HG03280 (cell line): Measurements from ENCODE around the gene SLC26A6.

Source experiments
- ATAC-seq: cut with Tn5 transposase; IDR thresholded peaks from one replicate; pipeline ENCODE4 v1.9.1; 2021; ENCODE audit warnings: mild to moderate bottlenecking, moderate library complexity; ENCODE audit not compliant: unreplicated experiment

SLC26A6 gene

DNA sequence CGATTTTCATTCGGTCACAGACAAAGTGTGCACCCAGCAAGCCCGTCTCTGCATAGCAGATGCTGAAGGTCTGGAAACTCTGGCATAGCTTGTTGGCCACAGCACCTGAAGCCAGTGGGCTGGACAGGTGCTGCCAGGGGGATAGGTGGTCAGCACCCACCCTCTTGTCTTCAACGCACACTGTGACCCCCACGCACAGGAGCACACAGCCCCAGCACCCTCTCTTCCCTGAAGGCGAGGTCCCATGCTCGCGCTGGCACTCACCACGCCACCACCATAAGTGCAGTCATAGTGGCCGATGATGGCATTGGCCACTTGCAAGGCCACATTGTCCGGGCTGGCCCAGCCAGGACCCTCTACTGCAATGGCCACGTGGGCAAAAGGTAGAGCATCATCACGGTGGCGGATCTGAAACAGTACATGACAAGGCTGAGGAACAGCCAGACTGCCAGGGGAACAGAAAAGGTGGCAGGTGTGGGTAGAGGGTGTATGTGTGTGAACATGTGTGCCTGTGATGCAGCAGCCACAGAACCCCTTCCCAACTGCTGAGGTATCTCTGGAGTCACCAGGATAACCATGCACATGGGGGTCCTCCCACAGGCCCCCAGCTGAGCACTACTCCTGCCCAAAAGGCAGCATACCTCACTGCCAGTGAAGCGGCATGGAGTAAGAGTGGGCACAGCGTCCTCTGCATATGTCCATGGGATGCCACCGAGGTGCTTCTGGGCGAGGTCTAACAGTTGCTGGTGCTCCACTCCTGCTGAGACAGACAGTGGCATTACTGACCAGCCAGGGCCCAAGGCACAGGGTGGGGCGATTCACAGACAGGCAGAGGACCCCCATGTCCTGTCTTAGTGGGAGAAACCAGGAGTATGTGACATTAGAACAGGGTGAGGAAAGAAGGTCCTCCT lies 34.3 kb downstream of the SLC26A6 start:
- ATAC-seq: no peak

GRCh38 chr3:48599509-48600285 lies 35.6 kb downstream of the SLC26A6 start:
- ATAC-seq: no peak

GRCh38 chr3:48599077-48599501 lies 36.2 kb downstream of the SLC26A6 start:
- no peak for ATAC-seq

- no peak for ATAC-seq
Measured at GRCh38 chr3:48598323-48599076, 36.8 kb downstream of the SLC26A6 start.

- ATAC-seq: no peak
Measured at GRCh38 chr3:48597408-48597800, 37.9 kb downstream of the SLC26A6 start.

DNA sequence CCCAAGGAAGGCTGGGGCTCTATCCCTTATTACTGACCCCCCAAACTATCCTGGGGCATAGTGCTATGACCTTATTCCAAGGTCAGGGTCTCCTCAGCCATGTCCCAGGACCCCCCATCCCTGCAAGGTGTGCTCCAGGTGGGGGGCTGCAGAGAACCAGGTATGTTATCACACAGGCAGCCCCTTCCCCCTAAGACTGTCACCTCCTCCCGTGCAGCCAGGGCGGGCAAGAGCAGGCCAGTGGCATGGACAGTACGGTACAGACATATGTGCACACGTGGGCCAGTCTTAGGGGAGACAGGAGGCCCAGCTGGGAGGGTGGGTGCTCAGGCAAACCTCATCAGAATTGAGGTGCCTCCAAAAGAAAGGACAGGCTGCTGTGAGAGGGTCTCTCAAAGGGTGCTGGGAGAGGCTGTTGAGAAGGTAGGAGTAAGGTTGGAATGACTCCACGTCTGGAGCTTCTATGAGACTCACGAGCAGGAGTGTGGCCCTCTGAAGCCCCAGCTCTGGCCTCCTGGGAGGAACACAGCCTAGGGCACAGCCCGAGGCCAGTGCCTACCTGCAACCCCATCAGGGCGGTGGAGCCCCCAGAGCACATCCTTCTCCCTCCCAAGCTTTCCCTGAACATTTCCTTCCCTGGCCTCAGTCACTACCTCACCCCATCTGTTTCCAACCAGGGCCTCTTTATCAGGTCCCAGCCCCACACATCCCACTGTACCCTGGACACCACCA lies 38.4 kb downstream of the SLC26A6 start:
- no peak for ATAC-seq

DNA sequence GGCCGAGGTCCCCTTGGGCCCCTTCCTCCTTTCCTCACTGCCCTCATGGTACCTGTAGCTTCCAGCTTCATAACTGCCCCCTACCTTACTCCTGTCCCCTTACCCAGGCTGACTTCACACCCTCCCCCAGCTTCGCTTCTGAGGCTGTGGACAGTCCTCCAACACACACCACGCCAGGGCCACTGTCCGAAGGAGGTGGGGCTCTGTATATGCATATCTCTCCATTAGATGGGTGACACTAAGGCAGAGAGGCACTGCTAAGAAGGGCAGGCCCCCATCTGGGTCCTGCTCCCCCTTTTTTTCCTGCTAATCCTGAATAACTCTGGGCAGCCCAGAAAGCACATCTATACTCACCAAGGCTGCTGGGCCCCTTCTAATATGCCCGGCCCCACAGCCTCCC lies 39.1 kb downstream of the SLC26A6 start:
- no peak for ATAC-seq

DNA sequence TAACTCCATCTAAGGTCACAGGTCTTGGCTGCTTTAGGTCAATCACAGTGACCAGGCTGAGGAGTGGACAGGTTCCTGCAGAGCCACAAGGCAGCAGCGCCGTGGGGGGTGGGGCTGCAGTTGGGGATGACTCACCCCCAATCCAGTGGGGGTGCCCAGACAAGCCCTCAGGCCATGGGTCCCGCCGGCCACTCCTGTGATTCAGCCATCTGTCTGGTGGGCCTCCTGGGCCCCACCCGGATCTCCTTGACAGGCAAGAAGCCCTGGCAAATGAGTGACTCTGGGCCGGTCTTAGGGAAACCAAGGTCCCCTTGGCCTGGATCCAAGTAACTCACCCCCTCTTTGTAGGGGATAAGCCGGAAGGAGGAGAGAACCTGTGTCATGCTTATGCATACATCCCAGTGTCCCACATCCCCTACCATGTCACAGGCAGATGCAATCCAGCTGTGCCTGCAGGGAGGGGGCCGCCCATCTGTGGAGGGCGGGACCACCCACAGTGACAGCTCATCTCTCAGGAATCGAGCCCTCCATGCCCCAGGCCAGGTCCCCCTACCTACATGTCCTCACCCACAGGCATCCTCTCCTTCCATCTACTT lies 39.6 kb downstream of the SLC26A6 start:
- no peak for ATAC-seq

DNA sequence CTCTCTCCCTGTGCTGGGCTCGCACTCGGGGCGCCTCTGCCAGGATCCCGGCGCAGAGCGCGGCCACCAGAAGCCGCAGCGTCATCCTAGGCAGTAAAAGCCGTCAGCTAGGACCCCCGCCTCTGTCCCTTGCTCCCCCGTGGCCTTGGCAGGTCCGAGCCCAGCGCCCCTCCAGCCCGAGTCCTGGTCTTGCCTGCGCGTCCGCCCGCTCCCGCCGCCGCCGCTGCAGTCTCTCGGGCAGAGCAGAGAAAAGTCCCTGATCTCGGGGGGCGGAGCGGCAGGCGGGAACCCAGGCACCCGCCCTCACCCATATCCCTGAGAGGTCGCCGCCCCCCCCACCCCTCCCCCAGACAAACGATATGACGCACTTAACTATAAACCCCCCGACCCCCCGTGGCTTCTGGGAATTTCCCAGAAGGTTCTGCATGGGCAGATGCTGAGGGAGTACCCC lies 40.2 kb downstream of the SLC26A6 start, which contains the start of gene COL7A1:
COL7A1 (minus strand) TSS at position 255 of the 451 bp plus-strand sequence; CDS start at position 85, 170 bp downstream.
- no peak for ATAC-seq

DNA sequence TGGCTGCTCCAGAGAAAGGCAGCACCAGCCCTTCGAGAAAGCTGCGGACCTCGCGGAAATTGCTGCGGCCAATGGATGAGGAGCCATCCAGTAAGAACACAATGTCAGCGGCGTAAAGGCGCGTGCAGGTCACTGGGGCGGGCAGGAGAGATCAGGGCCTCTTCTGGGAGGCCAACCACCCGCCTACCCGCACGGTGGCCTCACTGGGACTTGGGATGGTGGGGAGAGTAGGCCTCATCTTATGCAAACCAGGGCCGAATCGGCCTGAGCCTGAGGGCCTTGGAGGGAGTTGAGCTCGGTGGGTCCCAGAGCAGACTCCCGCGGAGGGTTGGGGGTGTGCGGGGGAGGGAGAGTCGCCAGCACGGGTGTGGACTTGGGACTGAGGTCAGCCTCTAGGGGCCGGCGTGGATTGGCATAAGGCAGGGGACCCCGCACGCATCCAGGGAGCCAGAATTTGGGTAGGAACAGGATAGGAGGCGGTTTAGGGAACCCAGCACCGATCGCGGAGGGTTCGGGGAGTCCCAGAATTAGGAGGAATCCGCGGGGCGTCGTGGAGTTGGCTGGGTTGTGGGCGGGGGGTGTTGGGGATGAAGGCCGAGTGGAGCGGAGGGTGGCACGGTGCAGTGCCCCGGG lies 40.7 kb downstream of the SLC26A6 start:
- ATAC-seq: no peak

GRCh38 chr3:48593337-48593736 lies 41.9 kb downstream of the SLC26A6 start:
- ATAC-seq: no peak

DNA sequence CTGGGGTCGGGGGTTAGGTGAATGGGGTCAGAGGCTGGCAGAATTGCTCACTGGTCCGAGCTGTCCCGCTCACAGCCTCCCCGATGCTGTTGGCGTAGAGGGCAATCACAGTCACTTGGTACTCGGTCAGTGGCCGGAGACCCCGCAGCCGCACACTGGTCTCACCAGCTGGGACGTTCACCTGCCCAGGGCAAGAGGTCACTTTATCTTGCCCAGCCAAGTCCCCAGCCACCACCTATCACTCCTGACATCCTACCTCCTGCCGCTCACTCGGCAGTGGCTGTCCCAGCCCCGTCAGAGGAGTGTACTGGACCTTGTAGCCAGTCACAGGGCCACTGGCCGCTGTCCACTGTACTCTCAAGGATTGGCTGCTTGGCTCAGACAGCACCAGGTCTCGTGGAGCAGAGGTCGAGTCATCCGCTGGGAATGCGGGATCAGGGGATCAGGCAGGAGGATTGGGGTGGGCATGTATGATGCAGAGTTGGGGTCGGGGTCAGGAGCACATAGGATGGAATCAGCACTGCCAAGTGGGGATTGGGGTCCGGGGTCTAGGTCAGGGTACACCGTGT lies 42.7 kb downstream of the SLC26A6 start:
- ATAC-seq: no peak

GRCh38 chr3:48591886-48592518 lies 43.3 kb downstream of the SLC26A6 start:
- ATAC-seq: no peak

DNA sequence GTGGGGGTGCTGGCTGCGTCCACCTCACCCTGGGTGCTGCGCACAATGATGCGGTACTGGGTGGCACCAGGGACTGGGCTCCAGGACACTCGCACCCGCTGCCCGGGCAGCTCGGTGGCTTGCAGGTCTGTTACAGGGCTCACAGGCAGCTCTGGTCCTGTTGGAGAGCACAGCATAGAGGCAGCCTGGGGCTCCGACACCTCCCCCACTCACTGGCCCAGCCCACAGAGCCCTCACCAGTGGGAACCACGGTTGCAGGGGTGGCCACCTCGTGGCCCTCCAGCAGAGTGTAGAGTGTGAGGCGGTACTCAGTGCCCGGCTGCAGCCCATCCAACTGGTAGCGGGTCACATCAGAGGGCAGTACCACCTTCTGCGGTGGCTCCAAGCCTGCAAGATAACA lies 43.8 kb downstream of the SLC26A6 start:
- no peak for ATAC-seq

GRCh38 chr3:48588230-48588629 lies 47.0 kb downstream of the SLC26A6 start:
- ATAC-seq: no peak

DNA sequence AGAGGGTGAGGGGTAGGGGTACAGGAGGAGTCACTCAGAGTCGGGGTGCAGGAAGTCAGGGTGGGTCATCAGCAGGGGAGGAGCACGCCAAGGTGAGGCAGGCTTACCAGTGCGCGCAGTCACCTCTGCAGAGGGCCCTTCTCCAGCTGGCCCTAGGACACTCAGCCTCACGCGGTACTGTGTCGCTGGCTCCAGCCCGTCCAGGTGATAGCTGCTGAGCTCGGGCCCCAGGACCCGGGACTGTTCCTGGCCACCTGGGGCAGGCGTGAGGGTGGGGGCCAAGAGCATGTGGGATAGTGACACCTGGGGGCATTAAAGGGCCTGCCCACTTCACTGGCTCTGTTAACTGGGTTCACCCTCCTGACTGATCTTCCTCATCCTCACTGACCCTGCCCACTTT lies 47.6 kb downstream of the SLC26A6 start:
- no peak for ATAC-seq

DNA sequence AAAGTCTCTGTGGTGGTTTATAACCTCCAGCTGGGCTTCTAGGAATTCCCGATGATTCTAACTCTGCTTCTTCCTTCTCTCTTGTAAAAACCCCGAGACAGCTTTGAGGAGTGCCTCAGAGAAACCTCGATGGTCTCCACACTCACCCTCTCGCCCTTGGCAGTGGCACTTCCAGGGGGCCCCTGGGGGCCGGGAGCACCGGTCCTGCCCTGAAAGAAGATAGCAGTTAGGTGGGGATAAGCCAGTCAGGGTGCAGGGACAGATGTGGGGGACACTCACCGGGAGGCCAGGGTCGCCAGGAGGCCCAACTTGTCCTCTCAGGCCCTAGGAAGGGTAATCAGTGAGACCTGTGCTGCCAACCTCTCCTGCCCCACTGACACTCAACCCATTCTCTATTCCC lies 49.9 kb downstream of the SLC26A6 start:
- ATAC-seq: no peak

DNA sequence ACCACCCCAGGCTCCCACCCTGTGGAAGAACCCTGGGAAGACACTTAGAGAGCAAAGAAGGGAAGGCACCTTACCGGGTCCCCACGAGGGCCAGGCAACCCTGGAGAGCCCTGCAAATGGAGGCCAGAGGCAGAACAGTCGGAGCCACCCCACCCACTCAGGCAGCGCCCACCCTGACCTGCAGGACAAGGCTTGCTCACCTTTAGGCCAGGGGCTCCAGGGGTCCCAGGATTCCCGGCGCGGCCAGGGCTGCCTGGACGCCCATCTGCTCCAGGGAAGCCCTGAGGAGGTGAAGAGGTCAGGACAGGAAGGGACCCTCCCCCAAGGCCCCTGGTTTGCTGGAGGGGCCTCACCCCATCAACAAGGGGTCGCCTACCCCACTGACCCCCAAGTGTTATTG lies 50.4 kb downstream of the SLC26A6 start:
- ATAC-seq: no peak
